GM18508 (cell line): ENCODE measurements around the gene ZBTB5.
"Not testable (repeated sequence)": the region's sequence is repeated elsewhere in the genome, so short reads cannot be mapped to it uniquely, and the experiment has no call there.

Source experiments
- ATAC-seq: cut with Tn5 transposase; IDR thresholded peaks from one replicate; pipeline ENCODE4 v1.9.1; 2021; ENCODE audit warnings: moderate number of reproducible peaks; ENCODE audit not compliant: insufficient read depth, unreplicated experiment

Gene ZBTB5

GRCh38 chr9:37486616-37487548 lies 21.6 kb upstream of the ZBTB5 start:
- ATAC-seq, result no peak

- ATAC-seq, result no peak
These were observed 21.0 kb upstream of the ZBTB5 start for GRCh38 chr9:37486256-37486615.

GRCh38 chr9:37485389-37486255 lies 20.4 kb upstream of the ZBTB5 start, which contains the start of gene POLR1E:
Gene POLR1E, plus strand, starts transcription at chr9:37485948. Its CDS starts 100 bp downstream, at chr9:37486048.
- ATAC-seq, result peak; percentile 88

GRCh38 chr9:37480759-37481158 lies 15.5 kb upstream of the ZBTB5 start:
- ATAC-seq, result no peak

GRCh38 chr9:37477987-37478619 lies 12.9 kb upstream of the ZBTB5 start:
- not testable (repeated sequence) for ATAC-seq

- ATAC-seq, result not testable (repeated sequence)
These were observed 12.2 kb upstream of the ZBTB5 start for GRCh38 chr9:37477443-37477842.

GRCh38 chr9:37476930-37477329 lies 11.7 kb upstream of the ZBTB5 start:
- no peak for ATAC-seq

GRCh38 chr9:37474438-37474837 lies 9.2 kb upstream of the ZBTB5 start:
- ATAC-seq, result no peak

- not testable (repeated sequence) for ATAC-seq
These were observed 8.7 kb upstream of the ZBTB5 start for GRCh38 chr9:37473982-37474381.

GRCh38 chr9:37471942-37472684 lies 6.9 kb upstream of the ZBTB5 start:
- ATAC-seq, result no peak

- no peak for ATAC-seq
These were observed 3.4 kb upstream of the ZBTB5 start for GRCh38 chr9:37468620-37469019.

GRCh38 chr9:37467530-37467929 lies 2.3 kb upstream of the ZBTB5 start:
- ATAC-seq, result not testable (repeated sequence)

- ATAC-seq, result no peak
These were observed 923 bp upstream of the ZBTB5 start for GRCh38 chr9:37466037-37466709.

- peak; percentile 14 for ATAC-seq
These were observed 613 bp downstream of the ZBTB5 start for GRCh38 chr9:37464426-37465248.

- no peak for ATAC-seq
These were observed 1.2 kb downstream of the ZBTB5 start for GRCh38 chr9:37464006-37464405.

- ATAC-seq, result no peak
These were observed 8.4 kb downstream of the ZBTB5 start for GRCh38 chr9:37456817-37457216.

GRCh38 chr9:37455884-37456647 lies 9.2 kb downstream of the ZBTB5 start:
- no peak for ATAC-seq

GRCh38 chr9:37454238-37454637 lies 11.0 kb downstream of the ZBTB5 start:
- no peak for ATAC-seq
